A673 (cell line): Measurements from ENCODE around the gene ADGRG2.

Experiments
- CTCF ChIP-seq: fragments of 300-800, 200-600 bp; sonication (generic); conservative IDR thresholded peaks from 2 replicates; pipeline ENCODE4 v1.5.1; 2017; ENCODE audit warnings: low read depth, mild to moderate bottlenecking, antibody characterized with exemption, low read length, moderate library complexity, mixed read lengths
- EZH2 ChIP-seq: fragments of 200-600 bp; sonication (generic); IDR thresholded peaks from 2 replicates; pipeline ENCODE4 v1.6.1; 2017; ENCODE audit warnings: borderline replicate concordance, low read depth, mild to moderate bottlenecking, mixed read lengths, antibody characterized with exemption, low read length; ENCODE audit not compliant: poor library complexity, severe bottlenecking

- TF ChIP-seq EZH2: no peak
- TF ChIP-seq CTCF: no peak
Observed at GRCh38 chrX:19097553-19098283, 24.6 kb downstream of the ADGRG2 start.
